HFFc6 (cell line): ENCODE data around the gene VWA3B. TPM values are rescaled to one million over a fixed set of nuclear protein-coding genes. Genes with fewer than 3 reads are reported as not detected.
"Not testable (repeated sequence)": the region's sequence is repeated elsewhere in the genome, so short reads cannot be mapped to it uniquely, and the experiment has no call there.

Source experiments
- DNase-seq: peaks from one replicate; pipeline ENCODE4 v3.0.0-alpha.2; 2018
- H3K27ac Mint-ChIP-seq: 2 replicates; pipeline ENCODE4 v1.8.0; 2020; ENCODE audit warnings: mild to moderate bottlenecking, mixed read lengths
- H3K27me3 Mint-ChIP-seq: 2 replicates; pipeline ENCODE4 v1.8.0; 2021; ENCODE audit warnings: mild to moderate bottlenecking, moderate library complexity, mixed read lengths; ENCODE audit not compliant: insufficient read depth
- H3K36me3 Mint-ChIP-seq: 2 replicates; pipeline ENCODE4 v1.8.0; 2021; ENCODE audit warnings: low read depth, mixed read lengths
- H3K4me1 Mint-ChIP-seq: 2 replicates; pipeline ENCODE4 v1.8.0; 2020; ENCODE audit warnings: low read depth, mixed read lengths
- H3K4me3 Mint-ChIP-seq: 2 replicates; pipeline ENCODE4 v1.8.0; 2020; ENCODE audit warnings: mild to moderate bottlenecking, moderate library complexity, mixed read lengths
- H3K9me3 Mint-ChIP-seq: 2 replicates; pipeline ENCODE4 v1.8.0; 2020; ENCODE audit warnings: mild to moderate bottlenecking, mixed read lengths
- CTCF ChIP-seq: fragments of 200-600 bp; sonication (generic); IDR thresholded peaks from 2 replicates; pipeline ENCODE4 v1.5.0; 2021; ENCODE audit warnings: antibody characterized with exemption, mild to moderate bottlenecking
- total RNA-seq, 6 experiments: library from RNA; stranded (reverse); fragmentation: NEBNext Ultra II Directional; extraction: Animal tissue kit (Norgen Biotek cat#: 25700); gene quantifications; 2 replicates in 1 of 6; 3 replicates in 5 of 6; pipeline ENCODE4 v1.2.3, GENCODE V29; 2021

Gene VWA3B
- total RNA-seq, 6 experiments from 2014 or later = not detected

- Mint-ChIP-seq H3K27me3 (peaks cover 42% of the 10 kb centered on the region), H3K4me1 (peaks cover 12% of the 10 kb centered on the region; the same call in 1 of the 2 replicates), H3K4me3 (no peak overlapping the region), H3K9me3 (no peaks in the 10 kb centered on the region), H3K27ac (no peak overlapping the region), H3K36me3 (no peaks in the 10 kb centered on the region)
- DNase-seq = no peak
- TF ChIP-seq CTCF = no peak
Measured at GRCh38 chr2:98300141-98300874, 213.3 kb downstream of the VWA3B start.

DNA sequence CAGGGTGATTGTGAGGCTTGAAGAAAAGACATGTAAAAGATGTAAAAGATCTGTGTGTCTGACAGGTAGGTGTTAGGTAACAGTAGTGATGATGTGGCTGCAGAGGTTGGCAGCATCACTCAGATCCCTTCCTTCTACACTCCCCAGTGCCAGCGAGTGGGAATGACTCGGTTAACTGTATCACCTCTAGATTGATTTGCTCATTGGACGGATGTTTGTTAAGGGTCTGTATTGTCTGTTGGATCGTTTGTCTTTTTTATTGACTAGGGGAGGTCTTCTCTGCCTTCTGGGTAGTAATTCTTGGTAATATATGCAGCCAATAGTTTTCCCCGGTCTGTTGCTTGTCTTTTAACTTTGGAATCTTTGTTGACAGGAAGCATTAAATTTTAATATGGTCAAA lies 214.5 kb downstream of the VWA3B start:
- no peak overlapping the region for H3K4me3 Mint-ChIP-seq
- no peaks in the 10 kb centered on the region for H3K9me3 Mint-ChIP-seq

GRCh38 chr2:98307131-98307696 lies 220.2 kb downstream of the VWA3B start:
- H3K4me3 Mint-ChIP-seq, H3K36me3 Mint-ChIP-seq, H3K4me1 Mint-ChIP-seq, H3K9me3 Mint-ChIP-seq, DNase-seq, H3K27ac Mint-ChIP-seq: not testable (repeated sequence)
- peaks cover 30% of the 10 kb centered on the region for H3K27me3 Mint-ChIP-seq

More for the DNA sequence above, 214.5 kb downstream of the VWA3B start:
- Mint-ChIP-seq H3K27me3 (peaks cover 49% of the 10 kb centered on the region), H3K4me1 (peaks cover 12% of the 10 kb centered on the region; the same call in 1 of the 2 replicates), H3K27ac (no peak overlapping the region), H3K36me3 (no peaks in the 10 kb centered on the region)
- no peak for DNase-seq
- no peak for TF ChIP-seq CTCF

GRCh38 chr2:98308068-98308467 lies 221.1 kb downstream of the VWA3B start:
- no peak for TF ChIP-seq CTCF
- peaks cover 29% of the 10 kb centered on the region for H3K27me3 Mint-ChIP-seq
- H3K4me3 Mint-ChIP-seq = no peak overlapping the region
- no peak overlapping the region for H3K27ac Mint-ChIP-seq
- H3K36me3 Mint-ChIP-seq = no peaks in the 10 kb centered on the region
- no peak for DNase-seq
- no peaks in the 10 kb centered on the region for H3K4me1 Mint-ChIP-seq
- H3K9me3 Mint-ChIP-seq = no peaks in the 10 kb centered on the region

DNA sequence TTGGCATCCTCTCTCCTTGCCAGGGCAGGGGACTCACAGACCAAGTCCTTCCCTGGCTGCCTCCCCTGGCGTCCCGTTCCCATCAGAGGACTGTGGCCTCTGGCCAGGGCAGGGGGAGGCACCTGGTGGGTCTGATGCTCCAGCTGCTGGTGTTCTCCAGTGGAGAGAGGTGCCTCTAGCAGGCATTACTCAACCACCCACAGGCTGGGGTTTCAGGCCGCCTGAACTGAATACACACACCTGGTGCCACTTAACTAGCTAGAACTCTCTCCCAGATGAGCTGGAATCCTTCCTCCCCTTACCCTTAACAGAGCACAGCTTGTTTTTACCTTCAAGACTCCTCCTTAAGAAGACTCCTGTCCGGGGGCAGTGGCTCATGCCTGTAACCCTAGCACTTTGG lies 221.6 kb downstream of the VWA3B start:
- Mint-ChIP-seq H3K27me3 (peaks cover 31% of the 10 kb centered on the region), H3K9me3 (no peaks in the 10 kb centered on the region), H3K36me3 (no peaks in the 10 kb centered on the region), H3K27ac (no peak overlapping the region), H3K4me1 (no peaks in the 10 kb centered on the region), H3K4me3 (no peak overlapping the region)
- no peak for TF ChIP-seq CTCF
- no peak for DNase-seq

DNA sequence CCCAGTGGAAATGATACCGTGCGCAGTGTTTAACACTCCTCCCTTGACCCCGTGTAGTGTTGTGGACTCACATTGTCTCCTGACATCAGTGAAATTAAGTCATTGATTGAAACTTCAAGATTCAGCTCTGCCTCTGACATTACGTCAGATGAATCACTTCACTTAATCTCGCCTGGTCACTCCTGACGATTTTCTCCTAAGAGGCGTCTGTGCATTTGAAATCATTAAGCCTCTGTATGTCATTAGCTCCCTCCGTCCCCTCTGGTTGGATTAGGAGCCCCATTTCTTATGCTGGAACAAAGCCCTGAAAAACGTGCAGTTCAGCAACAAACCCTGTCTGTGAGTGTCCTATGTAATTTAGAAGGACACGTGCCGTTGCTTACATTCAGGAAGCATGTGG lies 222.6 kb downstream of the VWA3B start:
- Mint-ChIP-seq H3K36me3 (no peaks in the 10 kb centered on the region), H3K4me1 (no peaks in the 10 kb centered on the region), H3K9me3 (no peaks in the 10 kb centered on the region), H3K27ac (no peak overlapping the region), H3K4me3 (no peak overlapping the region), H3K27me3 (peaks cover 23% of the 10 kb centered on the region)
- no peak for DNase-seq
- TF ChIP-seq CTCF = no peak
